ENCODE data around the gene PDZD4.

GRCh38 chrX:153764786-153765137 is 65.6 kb downstream of the PDZD4 start:
- TF ChIP-seq EZH2phosphoT487 (IDR thresholded peaks at IDR 0.05; ENCODE audit: borderline replicate concordance, low read depth, low read length) (no peak), CTCF (conservative IDR thresholded peaks at IDR 0.05; ENCODE audit: low read length) (no peak)

Data from OCI-LY7 (cell line).